IPS DF 4.7 (cell line): Measurements from ENCODE around the gene CA7.

Experiments used
- DNase-seq: peaks from one replicate; pipeline ENCODE4 v3.0.0-alpha.2; 2013; ENCODE audit warnings: low spot score; ENCODE audit errors: extremely low read depth

The CA7 gene

DNA sequence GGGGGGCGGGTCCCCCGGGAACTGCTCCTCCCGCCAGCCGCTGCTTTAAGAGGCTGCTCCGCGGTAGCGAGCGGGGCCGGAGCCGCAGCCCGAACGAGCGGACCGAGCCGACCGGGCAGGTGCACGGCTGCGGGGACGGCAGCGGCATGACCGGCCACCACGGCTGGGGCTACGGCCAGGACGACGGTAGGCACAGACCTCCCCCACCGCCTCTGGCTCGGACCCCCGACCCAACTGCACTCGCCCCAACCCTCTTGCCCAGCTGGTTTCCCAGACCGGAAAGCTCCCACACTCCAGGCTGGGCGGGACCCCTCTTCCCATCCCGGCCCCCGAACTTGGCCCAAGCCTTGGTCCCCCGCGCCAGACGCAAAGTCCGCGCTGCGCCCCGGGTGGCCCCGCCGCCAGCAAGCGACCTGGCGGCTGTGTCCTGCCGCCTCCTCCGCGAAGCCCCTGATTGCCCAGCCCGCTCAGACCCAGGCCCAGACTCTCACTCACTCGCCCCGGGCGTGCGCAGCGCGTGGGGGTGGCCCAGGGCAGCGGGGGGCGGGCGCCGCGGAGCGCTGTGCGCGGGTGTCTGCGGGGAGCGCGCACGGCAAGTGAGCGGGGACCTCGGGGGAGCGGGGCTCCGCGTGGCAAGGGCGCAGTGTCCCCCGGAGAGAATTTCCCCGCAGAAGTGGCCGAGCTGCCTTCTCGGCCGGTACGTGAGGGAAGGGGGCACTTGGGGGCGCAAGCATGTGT is at the start of gene CA7:
CA7 (plus strand) TSS at position 73 of the 738 bp plus-strand sequence; CDS start at position 147, 74 bp downstream.
- no peak for DNase-seq

DNA sequence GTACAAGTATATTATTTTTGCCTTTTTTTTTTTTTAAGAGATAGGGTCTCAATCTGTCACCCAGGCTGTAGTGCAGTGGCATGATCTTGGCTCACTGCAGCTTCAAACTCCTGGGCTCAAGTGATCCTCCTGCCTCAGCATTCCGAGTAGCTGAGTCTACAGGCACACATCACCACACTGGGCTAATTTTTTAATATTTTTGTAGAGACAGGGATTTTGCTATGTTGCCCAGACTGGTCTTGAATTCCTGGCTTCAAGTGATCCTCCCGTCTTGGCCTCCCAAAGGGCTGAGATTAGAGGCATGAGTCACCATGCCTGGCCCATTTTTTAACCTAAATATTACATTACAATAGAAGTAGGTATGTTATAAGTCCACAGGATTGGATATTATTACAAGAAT is 46.1 kb upstream of the CA7 start:
- DNase-seq: no peak

DNA sequence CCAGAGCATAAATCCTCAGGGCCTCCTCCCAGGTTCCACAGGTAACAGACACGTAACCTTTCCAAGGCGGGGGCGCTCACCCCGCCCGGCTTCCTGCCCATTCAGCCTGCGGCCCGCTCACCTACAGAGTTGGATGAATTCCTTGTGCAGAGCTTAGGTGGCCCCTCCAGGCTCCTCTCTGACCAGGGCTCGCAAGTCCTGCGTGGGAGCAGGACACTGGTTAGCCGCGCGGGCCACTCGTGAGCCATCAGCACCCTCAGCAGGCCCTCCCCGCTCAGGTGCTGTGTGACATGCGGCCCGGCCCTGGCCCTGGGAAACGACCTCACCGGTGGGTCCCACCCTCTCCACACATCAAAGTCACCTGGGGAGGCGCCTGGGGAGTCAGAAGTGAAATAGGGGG is 43.4 kb upstream of the CA7 start:
- DNase-seq: no peak

DNA sequence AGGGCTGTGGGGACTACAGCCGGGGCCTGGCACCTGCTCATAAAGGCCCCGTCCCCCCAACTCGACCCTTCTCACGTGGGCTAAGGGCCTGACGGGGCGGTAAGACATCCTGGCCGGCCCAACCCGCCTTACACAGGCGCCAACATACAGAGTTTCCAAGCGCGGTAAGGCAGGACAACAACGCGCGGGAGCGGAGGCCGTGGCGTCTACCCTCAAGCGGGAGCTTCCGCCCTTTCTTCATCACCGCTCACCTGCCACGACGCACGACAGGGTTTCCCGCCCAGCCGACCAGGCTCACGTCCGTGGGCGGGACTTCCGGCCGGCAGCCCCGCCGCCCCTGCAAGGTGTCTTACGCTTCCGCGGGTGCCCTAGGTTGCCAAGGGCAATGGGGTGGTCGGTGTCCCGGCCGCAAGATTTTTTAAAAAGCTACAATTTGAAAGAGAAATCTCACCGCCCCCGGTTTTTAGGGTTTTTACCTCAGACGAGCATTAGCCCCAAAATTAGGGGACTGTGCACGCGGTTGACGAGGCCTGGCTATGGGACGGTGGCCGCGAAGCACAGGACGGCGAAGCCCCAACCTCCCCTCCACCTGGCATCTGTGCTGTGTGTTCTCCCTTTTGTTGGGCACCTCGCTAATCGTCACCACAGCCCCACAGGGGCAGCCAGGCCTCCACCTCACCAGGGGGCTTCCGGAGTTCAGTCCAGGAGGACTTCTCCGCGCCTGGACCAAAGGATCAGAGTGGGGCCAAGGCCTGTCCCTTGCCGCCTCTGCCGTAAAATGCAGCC is 42.7 kb upstream of the CA7 start, which contains the start of gene TERB1:
TERB1 (minus strand) TSS at position 265 of the 786 bp plus-strand sequence. CDS start 4,786 bp downstream, outside the sequence.
- DNase-seq: no peak

DNA sequence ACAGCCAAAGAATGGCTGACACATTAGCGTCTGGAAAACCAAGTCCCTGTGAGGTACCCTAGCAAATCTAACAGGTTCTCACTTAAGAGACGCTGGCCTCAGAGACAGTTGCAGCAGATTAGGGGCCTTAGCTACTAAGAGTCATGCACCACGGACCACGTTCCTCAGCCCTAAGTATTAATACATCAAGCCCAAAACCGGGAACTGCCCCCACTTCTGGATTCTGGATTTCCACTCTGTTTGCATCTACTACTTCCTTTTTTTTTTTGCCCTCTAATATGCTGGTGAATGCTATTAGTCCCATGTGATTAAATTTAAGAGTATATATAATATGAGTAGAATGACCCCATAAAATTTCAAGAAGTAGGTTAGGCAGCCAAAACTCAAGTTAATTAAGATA is 42.1 kb upstream of the CA7 start:
- no peak for DNase-seq

GRCh38 chr16:66809765-66810164 is 34.4 kb upstream of the CA7 start:
- DNase-seq: no peak

DNA sequence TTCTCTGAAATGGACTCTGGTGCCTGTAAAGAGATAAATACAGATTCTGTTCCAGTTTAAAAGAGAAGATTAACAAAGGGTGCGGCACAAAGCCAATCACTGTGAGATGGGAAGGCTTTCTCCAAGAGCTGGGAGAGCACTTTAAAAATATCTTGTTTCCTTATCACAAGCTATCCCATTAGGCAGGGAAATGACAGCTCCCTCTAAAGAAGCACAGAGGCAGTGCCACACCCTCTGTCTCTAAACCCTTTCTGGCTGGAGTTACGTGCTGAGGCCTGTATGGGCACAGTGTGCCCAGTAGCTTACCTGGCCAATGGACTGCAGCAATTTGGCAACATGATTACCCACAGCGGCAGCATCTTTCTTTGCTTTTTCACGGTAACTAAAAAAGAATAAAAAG is 33.8 kb upstream of the CA7 start:
- no peak for DNase-seq

DNA sequence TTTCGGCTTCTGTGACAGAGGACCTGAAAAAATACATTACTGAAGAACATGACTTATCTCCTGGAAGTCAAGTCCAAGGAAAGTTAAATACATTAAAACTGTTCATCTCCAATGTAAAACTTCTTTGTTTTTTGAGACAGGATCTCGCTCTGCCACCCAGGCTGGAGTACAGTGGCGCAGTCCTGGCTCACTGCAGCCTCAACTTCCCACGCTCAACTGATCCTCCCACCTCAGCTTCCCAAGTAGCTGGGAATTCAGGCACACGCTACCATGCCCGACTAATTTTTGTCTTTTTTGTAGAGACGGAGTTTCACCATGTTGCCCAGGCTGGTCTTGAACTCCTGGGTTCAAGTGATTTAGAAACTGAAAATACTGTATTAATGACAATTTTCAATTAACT is 33.2 kb upstream of the CA7 start:
- no peak for DNase-seq

DNA sequence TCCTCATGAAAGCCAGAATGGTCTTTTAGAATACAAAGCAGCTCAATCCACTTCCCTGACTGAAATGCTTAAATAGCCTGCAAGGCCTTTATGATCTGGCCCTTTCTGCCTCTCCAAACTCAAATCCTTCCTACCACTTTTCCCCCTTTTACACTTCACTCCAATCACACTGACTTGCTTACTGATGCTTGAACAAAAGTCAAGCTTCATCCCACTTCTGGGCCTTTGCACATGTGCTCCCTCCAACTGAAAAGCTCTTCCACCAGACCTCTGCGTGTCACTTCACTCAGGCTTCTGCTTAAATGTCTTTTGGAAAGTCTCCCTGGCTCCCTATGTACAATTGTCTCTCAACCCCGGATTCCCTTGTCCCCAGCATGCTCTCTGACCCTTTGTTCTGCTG is 29.5 kb upstream of the CA7 start:
- DNase-seq: no peak

GRCh38 chr16:66824006-66824405 is 20.2 kb upstream of the CA7 start:
- no peak for DNase-seq

GRCh38 chr16:66830422-66831404 is 13.5 kb upstream of the CA7 start, which contains the start of gene NAE1:
TSS of gene NAE1 (minus strand) at chr16:66830976. CDS start at chr16:66830899, 77 bp downstream.
- DNase-seq: peak; percentile 56

DNA sequence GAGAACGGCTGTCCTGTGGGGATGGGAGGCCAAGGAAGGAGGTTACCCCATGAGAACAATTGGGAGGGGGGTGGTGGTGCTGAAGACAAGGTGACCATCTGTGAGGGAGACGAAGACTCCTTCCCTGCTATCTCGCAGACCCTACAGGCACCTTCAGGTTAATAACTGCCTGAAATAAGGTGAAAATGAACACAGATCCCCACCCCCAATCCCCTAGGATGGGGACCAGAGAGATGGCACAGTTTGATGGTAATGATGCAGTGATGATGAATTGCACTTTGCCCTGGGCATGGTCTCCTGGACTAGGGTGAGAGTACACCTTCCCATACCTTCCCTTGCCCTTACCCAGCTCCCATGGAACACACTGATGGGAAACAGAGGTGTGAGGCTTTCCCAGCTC is 12.0 kb upstream of the CA7 start:
- DNase-seq: no peak

GRCh38 chr16:66832661-66833305 is 11.4 kb upstream of the CA7 start:
- DNase-seq: no peak

GRCh38 chr16:66834746-66835145 is 9.5 kb upstream of the CA7 start:
- DNase-seq: no peak

DNA sequence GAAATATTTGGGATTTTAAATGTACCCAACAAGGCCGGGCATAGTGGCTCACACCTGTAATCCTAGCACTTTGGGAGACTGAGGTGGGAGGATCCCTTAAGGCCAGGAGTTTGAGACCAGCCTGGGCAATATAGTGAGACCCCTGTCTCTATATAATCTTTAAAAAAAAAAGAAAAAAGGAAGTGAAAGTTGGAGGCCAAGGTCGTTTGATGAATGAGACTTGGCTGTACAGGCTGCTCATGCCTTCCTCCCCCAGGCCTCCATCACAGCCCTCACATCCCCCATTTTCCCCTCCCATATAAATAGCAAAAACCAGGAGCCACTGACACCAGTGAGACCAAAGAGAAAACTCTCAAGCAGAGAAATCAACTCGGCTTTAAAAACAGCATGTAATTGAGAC is 3.3 kb upstream of the CA7 start:
- DNase-seq: no peak

DNA sequence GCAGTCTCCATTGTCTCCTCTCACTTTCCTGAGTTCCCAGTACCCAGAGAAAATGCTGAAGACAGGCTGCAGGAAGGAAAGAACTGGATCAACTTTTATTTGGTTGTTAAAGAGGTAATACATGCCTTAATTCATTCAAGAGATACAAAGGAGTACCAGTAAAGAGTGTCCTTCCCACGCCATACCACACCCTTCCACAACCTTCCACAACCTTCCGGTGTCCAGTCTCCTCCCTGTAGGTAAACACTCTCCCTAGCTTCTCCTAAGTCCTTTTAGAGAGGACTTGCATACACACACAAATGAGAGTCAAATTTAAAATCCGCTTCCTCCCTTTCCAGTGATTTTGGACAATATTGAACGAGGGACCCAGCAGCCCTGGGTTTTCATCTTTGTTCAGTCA is 2.8 kb upstream of the CA7 start:
- DNase-seq: no peak

DNA sequence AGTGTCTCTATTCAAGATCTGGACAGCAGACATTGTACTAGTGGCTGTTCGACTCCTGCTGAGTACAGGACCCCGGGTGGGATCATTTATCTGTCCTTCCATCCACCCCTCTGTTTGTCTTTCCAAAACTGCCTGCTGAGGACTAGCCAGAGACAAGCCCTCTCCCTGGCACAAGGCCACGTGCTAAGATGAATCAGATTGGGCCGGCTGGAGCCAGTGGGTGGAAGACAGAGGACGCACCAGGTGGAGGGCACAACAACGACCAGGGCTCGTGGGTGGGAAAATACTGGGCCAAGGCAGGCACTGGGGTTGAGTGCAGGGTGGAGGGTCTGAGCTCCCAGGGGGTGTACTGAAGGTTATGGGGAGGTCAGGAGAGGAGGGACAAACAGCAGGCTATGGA is 1.4 kb upstream of the CA7 start:
- DNase-seq: no peak

DNA sequence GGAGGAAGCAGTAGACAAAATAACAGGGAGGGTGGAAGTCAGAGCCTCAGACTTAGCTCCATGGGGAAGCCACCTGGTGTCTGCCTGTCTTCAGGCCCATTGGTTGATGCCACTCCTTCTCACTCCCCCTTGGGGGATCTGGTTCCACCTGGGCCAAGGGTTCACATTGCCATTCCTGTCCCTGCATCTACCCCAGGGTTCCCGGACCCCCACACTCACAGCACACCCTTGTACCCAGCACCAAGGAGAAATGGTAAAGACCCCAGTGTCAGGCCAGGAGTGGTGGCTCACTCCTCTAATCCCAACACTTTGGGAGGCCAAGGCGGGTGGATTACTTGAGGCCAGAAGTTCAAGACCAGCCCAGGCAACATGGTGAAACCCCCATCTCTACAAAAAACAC is 1.0 kb upstream of the CA7 start:
- DNase-seq: no peak

- DNase-seq: no peak
These were observed 239 bp upstream of the CA7 start for GRCh38 chr16:66844009-66844341.

GRCh38 chr16:66845080-66845410 is 831 bp downstream of the CA7 start:
- DNase-seq: no peak

GRCh38 chr16:66845791-66846221 is 1.6 kb downstream of the CA7 start:
- no peak for DNase-seq
